ENCODE measurements around the gene JMJD4. TPM values are rescaled to one million over a fixed set of nuclear protein-coding genes. Genes with fewer than 3 reads are reported as not detected.

JMJD4 gene
- total RNA-seq, 1 experiment from 2014 or later = 14.3 TPM

GRCh38 chr1:227765261-227766014 lies 30.3 kb upstream of the JMJD4 start:
- CTCF ChIA-PET = interaction anchor here (1.1 kb wide), 1 partner anchor 188 kb away, joined by 3 read pairs; no protein-coding TSS in a partner anchor
- H3K4me1 ChIP-seq (ENCODE audit: control insufficient read depth in 1 of 2, insufficient read depth in 2 of 2, low read length in 2 of 2) = peaks cover 3 to 18% of the 10 kb centered on the region in 2 experiments; a peak in 2 of 4 replicates
- POLR2A ChIA-PET = no interaction called here

More at GRCh38 chr1:227765261-227766014, 30.3 kb upstream of the JMJD4 start:
- no TSS peak for BruUV-seq (replicated peaks)
- Histone ChIP-seq H3K9me3 (ENCODE audit: control insufficient read depth in 1 of 2, insufficient read depth in 1 of 2, low read depth in 1 of 2, low read length in 2 of 2) (no peaks in the 10 kb centered on the region), H3K36me3 (ENCODE audit: control insufficient read depth in 1 of 2, insufficient read depth in 2 of 2, low read length in 2 of 2) (peaks cover 11 to 26% of the 10 kb centered on the region in 2 experiments; a peak in 3 of 4 replicates), H3K79me2 (ENCODE audit: insufficient read depth, low read length) (peaks cover 29% of the 10 kb centered on the region; the same call in 1 of the 2 replicates), H3K4me3 (replicated peaks in 1 of 2; ENCODE audit: low read depth in 1 of 2, low read length in 2 of 2) (no peak overlapping the region), H3K27me3 (ENCODE audit: insufficient read depth, low read length) (no peaks in the 10 kb centered on the region), H4K20me1 (ENCODE audit: insufficient read depth) (no peaks in the 10 kb centered on the region), H3K9me2 (ENCODE audit: insufficient read depth) (no peaks in the 10 kb centered on the region), H3K27ac (ENCODE audit: low read depth, low read length) (no peak overlapping the region), H2AFZ (ENCODE audit: low read depth, low read length, poor library complexity, severe bottlenecking) (no peak overlapping the region), H3K4me2 (ENCODE audit: low read length) (no peak overlapping the region), H3K9ac (ENCODE audit: low read length) (no peak overlapping the region)
- TF ChIP-seq ATF3 (IDR thresholded peaks at IDR 0.05) = no peak
- no peak for TF ChIP-seq ZBTB33 (IDR thresholded peaks at IDR 0.05; ENCODE audit: extremely low read depth, insufficient replicate concordance, low read length)
- no peak for TF ChIP-seq POLR2AphosphoS5 (IDR thresholded peaks at IDR 0.05; ENCODE audit: low read depth, low read length)
- TF ChIP-seq JUND (IDR thresholded peaks at IDR 0.05) = no peak
- no peak for TF ChIP-seq SP1 (IDR thresholded peaks at IDR 0.05; ENCODE audit: low read depth)
- TF ChIP-seq CTCF (IDR thresholded peaks at IDR 0.05 in 2 of 3, conservative IDR thresholded peaks at IDR 0.05 in 1 of 3; ENCODE audit: borderline replicate concordance in 1 of 3, insufficient read depth in 1 of 3, low read depth in 2 of 3, low read length in 2 of 3) = no peak
- no peak for TF ChIP-seq FOSL1 (IDR thresholded peaks at IDR 0.05; ENCODE audit: low read depth)
- no peak for TF ChIP-seq YY1 (IDR thresholded peaks at IDR 0.05; ENCODE audit: extremely low read depth, insufficient replicate concordance, low read depth, low read length)
- TF ChIP-seq CEBPB (IDR thresholded peaks at IDR 0.05; ENCODE audit: low read depth) = no peak
- TF ChIP-seq CBX3 (IDR thresholded peaks at IDR 0.05; ENCODE audit: low read depth) = no peak
- no peak for TF ChIP-seq MAX (IDR thresholded peaks at IDR 0.05)
- no peak for ATAC-seq
- RAD21 ChIA-PET (ENCODE audit: low non-redundant PET in 1 of 2, low total read pairs in 2 of 2, uncharacterized antibody in 2 of 2, unreplicated experiment in 2 of 2) = interaction anchor here in 1 of 2 experiments (0.7 kb wide), 1 partner anchor 121 kb away, joined by 3 read pairs; no protein-coding TSS in a partner anchor
- intact Hi-C loops (cut with micrococcal nuclease) = loop anchor here (10.0 kb wide), 1 partner anchor 309 kb away; no protein-coding TSS in a partner anchor
- no peak for DNase-seq (ENCODE audit: low read depth, low spot score)
